HG02885 (cell line): ENCODE data around the gene LEKR1.
"Not testable (repeated sequence)": the region's sequence is repeated elsewhere in the genome, so short reads cannot be mapped to it uniquely, and the experiment has no call there.

Source experiments
- ATAC-seq: cut with Tn5 transposase; IDR thresholded peaks from one replicate; pipeline ENCODE4 v1.9.1; 2021; ENCODE audit warnings: mild to moderate bottlenecking; ENCODE audit not compliant: unreplicated experiment, poor library complexity

Gene LEKR1

DNA sequence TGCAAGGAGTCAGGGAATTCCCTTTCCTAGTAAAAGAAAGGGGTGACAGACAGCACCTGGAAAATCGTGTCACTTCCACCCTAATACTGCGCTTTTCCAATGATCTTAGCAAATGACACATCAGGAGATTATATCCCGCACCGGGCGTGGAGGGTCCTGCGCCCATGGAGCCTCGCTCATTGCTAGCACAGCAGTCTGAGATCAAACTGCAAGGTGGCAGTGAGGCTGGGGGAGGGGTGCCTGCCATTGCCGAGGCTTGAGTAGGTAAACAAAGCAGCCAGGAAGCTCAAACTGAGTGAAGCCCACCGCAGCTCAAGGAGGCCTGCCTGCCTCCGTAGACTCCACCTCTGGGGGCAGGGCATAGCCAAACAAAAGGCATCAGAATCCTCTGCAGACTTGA, 140.2 kb downstream of the LEKR1 start:
- ATAC-seq = not testable (repeated sequence)

DNA sequence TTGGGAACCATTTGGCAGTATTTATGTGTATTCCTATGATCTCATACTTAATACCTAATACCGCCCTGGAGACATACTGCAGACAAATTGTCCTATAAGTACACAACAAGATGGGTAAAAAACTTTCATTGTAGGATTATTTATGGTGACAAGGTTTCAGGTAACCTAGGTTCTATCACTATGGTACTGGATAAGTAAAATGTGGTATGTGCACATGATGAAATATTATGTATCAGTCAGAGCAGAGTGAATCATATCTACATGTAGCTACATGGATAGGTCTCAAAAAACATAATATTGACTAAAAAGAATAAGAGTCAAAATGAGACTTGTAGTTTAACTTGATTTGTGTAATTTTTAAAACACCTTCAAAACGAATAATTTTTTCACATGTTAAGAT, 147.8 kb downstream of the LEKR1 start:
- ATAC-seq = no peak

DNA sequence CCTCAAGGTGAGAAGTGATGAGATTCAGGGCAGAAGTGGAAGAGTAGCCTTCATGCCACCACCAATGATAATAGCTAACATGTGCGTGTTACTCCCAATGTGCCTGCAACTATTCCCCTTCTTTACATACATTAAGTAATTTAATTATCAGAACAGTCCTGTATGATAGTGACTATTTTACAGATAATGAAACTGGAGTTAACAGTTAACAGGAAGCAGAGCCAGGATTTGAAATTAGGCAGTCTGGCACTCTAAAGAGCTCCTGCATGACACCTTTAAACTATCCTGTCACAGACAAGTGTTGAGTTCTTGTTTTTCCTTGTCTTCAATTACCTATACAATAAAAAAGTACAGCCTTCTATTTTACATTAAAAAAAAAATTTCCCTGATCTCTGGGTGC, 148.8 kb downstream of the LEKR1 start:
- no peak for ATAC-seq

DNA sequence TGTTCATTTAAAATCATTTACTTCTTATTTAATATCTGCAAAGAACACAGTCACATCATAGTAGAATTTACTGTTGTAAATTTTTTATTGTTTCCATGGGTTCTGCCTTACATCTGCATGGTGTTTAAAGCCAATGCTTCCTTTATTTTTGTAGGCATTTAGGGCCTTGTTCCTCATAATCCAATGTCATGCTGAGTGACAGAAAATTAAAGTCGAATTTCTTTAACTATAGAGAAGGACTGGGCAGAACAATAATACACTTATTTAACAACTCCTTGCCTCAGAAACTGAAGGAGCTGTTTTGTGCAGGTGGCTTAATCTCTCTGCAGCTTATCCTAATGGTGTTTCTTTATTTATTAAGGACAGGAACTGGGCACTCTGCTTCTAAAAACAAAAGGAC, 149.6 kb downstream of the LEKR1 start:
- no peak for ATAC-seq

DNA sequence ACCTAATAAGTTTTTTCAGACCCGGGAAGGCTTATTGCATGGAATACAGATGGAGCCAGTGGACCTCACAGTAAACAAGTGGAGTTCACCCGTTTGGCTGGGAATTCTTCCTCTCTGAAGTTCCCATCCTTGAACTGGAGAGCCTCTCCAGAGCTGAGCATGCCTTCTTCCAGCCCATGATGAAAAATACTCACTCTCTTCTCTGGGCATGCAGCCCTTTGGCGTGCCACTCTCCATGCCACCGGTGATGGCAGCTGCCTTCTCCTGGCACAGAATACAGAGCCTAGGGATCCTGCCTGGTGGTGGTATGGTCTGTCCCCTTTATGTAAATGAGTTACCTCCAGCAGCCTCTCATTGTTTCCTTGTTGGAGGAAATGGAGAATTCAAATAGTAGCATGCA, 150.8 kb downstream of the LEKR1 start:
- ATAC-seq = no peak

DNA sequence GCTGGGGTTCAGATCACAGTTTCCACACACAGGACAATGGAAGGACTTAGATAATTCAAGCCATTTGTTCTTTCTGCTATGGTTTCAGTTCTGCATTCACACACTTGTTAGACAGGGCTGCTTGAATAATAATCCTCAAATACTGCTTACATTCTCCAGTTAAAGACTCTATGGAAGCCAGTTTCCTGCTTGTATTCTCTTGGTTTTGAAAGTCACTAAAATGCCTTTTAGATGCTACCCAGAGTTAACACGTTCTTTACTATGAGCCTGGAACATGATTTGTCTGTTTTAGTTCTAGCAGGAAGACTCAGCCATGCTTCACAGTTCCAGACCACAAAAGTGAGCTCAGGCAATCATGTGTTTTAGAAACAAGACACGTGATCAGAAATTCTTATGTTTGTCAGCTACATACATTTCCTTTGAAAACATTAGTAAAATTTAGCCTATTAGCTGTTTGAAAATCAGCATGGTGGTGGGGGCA, 152.4 kb downstream of the LEKR1 start:
- peak; percentile 95 for ATAC-seq

DNA sequence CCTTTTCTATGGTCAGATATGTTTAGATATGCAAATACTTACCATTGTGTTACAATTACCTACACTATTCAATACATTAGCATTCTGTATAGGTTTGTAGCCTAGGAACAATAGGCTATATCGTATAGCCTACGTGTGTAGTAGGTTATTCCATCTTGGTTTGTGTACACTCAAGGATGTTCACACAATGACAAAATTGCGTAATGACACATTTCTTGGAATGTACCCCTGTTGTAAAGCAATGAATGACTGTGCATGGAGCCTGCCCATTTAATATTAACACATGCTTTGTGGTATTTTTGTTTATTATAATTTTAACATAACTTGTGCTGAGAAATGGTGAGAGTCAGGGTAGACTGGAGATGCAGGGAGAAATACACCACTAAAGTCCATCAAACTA, 154.9 kb downstream of the LEKR1 start:
- ATAC-seq = no peak

DNA sequence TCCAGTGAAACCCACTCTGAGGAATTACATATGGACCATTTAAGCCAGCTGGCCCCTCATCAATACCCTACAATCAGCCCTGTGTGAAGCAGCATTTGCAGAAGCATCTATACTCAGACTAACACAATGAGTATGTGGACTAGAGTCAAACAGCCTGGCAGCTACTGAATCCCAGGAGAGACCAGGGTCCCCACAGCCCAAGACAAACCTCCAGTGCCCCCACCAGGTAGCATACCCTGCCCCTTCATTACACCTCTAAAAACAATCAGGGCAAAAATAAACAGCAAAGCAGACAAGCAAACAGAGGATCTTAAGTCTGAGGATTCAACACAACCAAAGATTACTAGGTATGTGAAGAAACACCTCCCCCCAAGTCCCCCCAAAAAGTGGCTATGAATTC, 157.4 kb downstream of the LEKR1 start:
- no peak for ATAC-seq

DNA sequence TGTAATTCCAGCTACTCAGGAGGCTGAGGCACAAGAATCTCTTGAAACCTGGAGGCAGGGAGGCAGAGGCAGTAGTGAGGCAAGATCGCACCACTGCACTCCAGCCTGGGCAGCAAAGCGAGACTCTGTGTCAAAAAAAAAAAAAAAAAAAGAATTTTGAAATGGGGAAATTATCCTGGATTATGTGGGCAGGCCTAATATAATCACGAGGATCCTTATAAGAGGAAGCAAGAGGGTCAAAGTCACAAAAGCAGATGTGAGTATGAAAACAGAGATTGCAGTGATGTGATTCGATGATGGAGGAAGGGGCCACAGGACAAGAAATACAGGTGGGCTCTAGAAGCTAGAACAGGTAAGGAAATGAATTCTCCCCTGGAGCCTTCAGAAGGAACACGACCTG, 159.6 kb downstream of the LEKR1 start:
- ATAC-seq = no peak

DNA sequence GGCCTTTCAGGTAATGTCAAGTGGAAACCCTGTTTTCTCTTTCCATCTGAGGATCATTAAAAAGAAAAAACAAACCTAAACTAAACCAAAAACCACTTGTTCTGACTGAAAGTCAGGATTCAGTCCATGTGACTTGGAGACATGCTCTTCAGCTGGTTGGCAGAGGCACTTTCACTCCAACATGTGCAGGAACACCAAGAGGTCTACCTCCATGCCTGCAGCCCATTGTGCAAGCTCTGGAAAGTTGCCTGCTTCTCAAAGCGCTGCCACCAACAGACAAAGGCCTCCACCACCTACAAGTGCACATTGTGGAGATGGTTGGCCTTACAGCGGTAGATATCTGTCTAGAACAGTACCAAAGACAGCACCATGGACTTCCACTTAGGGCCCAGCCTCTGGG, 161.8 kb downstream of the LEKR1 start:
- ATAC-seq = no peak

DNA sequence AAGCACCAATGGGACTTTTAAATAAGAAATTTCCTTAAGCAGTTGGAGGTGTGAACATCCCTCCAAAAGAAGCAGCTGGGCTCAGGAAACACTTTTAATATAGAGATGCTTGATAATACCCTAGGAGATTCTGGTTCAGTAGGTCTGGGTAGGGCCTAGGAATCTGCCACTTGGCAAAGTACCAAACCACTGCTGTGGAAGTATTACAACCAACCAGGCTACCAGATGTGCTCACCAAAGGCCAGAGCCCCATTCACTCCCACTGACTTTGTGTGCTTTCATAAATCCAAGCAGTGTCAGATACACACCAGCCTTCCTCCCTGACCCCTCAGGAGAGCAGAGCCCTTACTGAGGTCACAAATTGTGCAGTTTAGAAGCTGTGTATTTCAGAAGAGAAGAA, 171.2 kb downstream of the LEKR1 start:
- no peak for ATAC-seq

DNA sequence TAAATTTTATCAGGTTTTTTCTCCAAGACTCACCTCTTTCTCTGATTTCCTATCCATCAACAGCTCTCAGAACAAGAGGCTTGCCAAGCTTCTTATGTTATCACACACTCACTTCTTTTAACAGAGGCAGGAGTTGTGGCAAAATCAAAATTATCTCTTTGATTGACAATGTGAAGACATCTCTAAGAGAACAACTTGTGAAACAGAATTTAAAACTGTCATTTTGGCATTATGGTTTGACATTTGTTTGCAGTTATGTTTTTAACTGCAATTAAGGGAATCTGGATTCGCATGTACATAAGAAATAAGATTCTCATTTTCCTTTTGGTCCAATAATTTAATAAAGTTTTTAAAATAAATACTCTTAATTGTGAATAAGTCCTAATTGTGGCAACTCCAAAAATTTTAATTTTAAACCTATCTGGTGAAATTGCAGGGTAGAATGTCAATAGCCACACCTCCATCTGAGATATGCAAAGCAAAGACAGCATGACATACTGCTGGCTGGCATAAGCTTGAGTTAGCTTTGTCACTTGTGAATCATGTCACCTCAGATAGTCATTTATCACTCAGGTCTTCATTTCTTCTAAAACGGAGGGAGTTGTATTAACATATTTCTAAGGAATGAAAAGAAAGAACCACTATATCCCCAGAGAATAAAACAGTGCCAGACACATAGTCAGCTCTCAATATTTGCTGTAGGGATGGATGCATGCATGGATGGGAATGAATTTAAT, 175.2 kb downstream of the LEKR1 start:
- no peak for ATAC-seq

DNA sequence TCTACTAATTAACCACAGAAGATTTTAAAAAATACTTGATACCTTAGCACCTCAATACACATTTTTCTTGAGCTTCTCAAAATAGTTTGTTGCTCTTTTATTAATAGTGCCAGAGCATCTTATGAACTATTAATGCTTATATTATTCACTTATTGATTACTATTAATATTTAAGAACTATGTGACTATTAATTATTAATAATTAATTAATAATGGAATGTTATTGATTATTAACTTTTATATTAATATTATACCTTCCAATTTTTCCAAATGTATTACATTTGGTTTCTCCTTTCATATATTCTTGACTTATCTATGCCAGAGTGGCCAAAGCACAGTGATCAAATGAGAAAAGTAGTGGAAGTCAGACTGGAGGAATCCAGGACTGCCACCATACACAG, 195.5 kb downstream of the LEKR1 start:
- no peak for ATAC-seq

DNA sequence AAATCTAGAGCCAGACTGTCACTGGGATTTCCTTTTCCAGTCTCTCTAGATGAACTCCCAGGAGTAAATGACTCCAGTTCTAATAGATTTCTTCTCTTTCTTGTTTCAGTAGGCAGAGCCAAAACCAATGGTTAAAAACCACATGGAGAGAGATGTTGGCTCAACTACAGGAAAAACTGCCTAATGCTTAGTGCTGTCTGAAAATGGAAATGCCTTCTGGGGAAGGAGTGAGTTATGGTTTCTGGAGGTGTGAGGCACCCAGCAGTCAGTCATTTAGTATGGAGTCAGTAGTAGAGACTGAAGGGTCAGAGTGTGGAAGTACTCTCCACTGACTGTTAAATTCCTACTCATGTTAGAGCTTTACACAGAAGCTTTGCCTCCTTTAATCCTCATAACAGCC, 197.1 kb downstream of the LEKR1 start:
- ATAC-seq = no peak

DNA sequence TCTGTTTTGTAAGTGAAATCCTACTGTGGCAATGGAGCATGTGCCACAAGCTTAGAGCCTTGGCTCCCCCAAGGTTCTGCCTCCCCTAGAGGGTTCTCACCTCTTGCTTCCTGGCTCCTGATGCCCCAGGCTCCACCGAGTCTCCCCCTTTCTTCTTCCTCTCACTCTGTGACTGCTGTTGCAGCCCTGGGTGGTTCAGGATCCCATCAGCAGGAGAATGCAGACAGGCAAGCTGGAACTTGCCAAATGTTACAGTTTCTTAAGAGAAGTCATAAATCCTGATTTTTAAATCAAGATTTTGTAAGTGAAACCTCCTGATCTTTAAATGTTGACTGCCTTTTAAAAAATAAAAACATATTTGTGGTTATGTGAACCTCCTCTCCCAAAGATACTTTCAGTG, 199.9 kb downstream of the LEKR1 start:
- no peak for ATAC-seq

DNA sequence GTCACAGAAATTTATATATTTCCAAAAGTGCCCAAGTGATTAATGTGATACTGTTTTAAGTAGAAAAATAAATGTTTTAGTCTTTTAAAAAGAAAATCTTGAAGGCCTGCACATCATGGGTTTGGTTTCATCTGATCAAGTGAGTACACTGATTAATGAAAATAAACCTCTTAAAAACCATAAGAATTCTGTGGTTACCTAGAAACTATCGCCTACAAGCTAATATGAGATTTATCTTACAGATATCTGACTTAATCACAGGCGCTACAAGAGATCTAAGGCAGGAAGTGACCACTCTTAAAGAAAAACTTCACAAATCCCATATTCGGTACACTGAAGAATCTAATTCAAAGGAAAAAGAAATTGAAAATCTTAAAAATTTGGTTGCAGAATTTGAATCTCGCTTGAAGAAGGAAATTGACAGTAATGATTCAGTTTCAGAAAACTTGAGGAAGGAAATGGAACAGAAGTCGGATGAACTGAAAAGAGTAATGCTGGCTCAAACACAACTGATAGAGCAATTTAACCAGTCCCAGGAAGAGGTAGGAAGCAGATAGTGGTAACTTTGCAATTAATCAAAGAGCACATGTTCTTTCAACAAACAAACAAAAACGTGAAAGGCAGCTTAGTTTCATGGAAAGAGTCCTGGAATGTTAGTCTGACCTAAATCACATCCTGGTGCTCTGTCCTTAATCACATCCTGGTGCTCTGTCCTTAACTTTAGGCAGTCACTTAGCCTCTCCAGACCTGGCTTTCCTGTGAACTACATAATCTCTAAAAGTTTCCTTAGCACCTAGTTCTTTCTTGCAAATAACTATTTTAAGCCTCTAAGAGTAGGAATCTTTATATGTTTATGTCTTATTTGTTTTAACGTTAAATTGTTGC, 201.9 kb downstream of the LEKR1 start:
- no peak for ATAC-seq

DNA sequence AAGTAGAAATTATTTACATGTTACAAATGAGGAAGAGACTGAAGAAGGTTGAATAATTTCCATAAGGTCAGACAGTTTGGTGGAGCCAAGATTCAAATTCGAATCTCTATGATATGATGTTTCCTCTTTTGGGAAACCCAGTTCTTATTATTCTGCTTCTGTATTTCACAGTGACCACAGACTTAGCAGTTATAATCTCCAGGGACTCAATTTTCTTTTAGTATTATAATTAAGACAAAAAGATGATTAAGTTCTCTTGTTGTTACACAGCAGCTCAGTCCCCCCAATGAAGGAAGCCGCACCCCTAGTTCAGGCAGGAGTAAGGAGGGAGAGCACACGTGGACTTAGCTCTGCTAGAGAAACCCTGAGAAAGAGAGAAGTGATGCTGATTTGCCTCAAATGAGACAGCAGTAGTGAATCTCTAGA, 203.2 kb downstream of the LEKR1 start:
- ATAC-seq = peak; percentile 64

DNA sequence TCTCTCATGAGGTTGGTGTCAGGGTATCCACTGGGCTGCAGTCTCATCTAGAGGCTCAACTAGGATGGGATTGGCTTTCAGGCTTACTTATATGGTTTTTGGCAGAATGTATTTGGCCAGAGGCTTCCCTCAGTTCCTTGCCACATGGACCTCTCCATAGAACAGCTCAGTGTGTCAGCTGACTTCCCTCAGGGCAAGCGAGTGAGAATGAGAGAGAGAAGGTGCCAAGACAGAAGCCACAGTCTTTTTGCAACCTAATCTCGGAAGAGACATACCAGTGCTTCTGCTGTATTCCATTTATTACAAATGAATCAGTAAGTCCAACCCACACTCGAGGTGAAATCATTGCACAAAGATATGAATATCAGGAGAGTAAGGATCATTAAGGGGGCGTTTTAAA, 204.6 kb downstream of the LEKR1 start:
- ATAC-seq = no peak

DNA sequence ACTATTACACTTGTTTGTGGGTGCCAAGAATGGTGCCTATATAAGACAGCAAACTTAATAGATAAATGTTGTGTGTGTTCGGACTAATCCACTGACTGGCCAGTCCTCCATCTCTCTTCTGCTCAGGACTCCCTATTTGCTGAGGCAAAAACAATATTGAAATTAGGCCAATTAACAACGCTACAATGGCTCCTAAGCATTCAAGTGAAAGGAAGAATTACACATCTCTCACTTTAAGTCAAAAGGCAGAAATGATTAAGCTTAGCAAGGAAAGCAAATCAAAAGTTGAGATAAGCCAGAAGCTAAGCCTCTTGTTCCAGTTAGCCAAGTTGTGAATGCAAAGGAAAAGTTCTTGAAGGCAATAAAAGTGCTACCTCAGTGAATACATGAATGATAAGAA, 206.8 kb downstream of the LEKR1 start:
- no peak for ATAC-seq

DNA sequence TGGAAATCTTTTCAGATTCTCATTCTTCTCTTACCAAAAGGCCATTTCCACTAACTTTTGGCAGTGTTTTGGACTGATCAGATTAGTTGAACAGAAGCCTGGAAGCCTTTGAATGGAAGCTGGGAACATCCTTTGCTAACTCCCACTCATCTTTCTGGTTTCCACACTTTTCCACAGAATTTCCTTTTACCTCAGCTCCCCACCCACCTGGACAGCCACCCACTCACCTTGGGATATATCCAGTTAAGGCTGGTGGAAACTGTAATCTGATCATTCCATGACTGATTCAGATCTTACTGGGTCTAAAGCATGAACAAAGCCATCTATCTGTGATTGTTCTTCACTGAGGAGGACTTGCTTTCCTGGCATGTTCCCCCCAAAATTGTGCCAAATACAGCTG, 214.3 kb downstream of the LEKR1 start:
- ATAC-seq = no peak

DNA sequence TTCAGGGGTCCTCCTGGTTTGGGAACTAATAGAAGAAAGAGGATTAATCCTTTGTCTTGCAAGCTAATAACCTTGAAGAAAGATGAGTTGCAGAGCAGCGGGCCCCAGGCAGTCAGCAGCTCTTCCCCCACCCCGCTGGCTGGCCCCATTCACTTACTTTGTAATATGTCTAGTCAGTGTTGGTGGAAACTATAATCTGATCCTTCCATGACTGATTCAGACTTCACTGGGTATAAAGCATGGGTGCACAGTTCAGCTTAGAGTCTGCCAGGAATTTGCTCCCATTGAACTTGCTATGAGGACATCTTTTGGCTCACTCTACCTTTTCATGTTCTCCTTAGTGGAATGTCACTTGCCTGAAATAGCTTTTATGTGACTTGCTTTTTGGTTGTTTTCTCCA, 216.1 kb downstream of the LEKR1 start:
- ATAC-seq = no peak

DNA sequence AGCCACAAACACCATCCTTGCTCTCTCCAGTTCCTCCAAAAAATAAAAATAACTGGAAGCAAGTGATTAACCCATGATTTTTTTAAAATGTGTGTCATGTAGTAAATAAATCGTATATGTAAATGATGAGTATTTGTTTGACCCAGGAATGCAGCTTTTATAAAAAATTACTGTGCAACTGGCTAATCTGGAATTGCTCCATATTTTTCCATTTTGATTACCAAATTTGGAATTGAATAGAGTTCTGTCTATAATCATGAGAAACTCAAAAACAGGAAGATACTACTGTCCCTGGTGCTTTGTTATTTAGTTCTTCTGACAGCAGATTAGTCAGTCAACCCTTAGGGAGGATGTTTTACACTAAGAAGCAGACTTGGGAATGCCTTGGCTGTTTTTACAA, 217.6 kb downstream of the LEKR1 start:
- ATAC-seq = no peak
